Fibroblast of lung (primary cell): ENCODE results near the gene CACNA1E. TPM values are rescaled to one million over a fixed set of nuclear protein-coding genes. Genes with fewer than 3 reads are reported as not detected.

Experiments used
- DNase-seq, 2 donors: peaks; one replicate each; pipeline versions ENCODE4 v3.0.0 to v3.0.0-alpha.2; 2010; ENCODE audit warnings: low read depth in 2 of 2
- H2AFZ ChIP-seq: 2 replicates; pipeline ENCODE4 v1.5.1; 2012; ENCODE audit warnings: low read length, control low read depth, inconsistent platforms
- H3K27ac ChIP-seq: 2 replicates; pipeline ENCODE4 v1.5.1; 2011; ENCODE audit warnings: low read length, control low read depth; ENCODE audit not compliant: insufficient read depth
- H3K27me3 ChIP-seq: 2 replicates; pipeline ENCODE4 v1.5.1; 2011; ENCODE audit warnings: mild to moderate bottlenecking, low read length; ENCODE audit not compliant: control insufficient read depth, insufficient read depth
- H3K36me3 ChIP-seq: 2 replicates; pipeline ENCODE4 v1.5.1; 2011; ENCODE audit warnings: low read length; ENCODE audit not compliant: control insufficient read depth, insufficient read depth
- H3K4me1 ChIP-seq: 2 replicates; pipeline ENCODE4 v1.5.1; 2011; ENCODE audit warnings: low read length; ENCODE audit not compliant: control insufficient read depth, insufficient read depth; ENCODE audit errors: extremely low read depth
- H3K4me2 ChIP-seq: 2 replicates; pipeline ENCODE4 v1.5.1; 2011; ENCODE audit warnings: low read length, control low read depth; ENCODE audit not compliant: insufficient read depth; ENCODE audit errors: extremely low read depth
- H3K4me3 ChIP-seq, 4 experiments: fragments of 200-600 bp in 1 of 4; sonication (generic) in 1 of 4; replicated peaks in 1 of 4; 2 replicates each; pipeline ENCODE4 v1.5.1; 2011 to 2016; ENCODE audit warnings: low read length in 4 of 4, low read depth in 3 of 4, mild to moderate bottlenecking in 3 of 4, control low read depth in 2 of 4, inconsistent platforms in 1 of 4, mixed read lengths in 1 of 4; ENCODE audit not compliant: insufficient read depth in 1 of 4; ENCODE audit errors: control extremely low read depth in 1 of 4
- H3K79me2 ChIP-seq: 2 replicates; pipeline ENCODE4 v1.5.1; 2012; ENCODE audit warnings: mild to moderate bottlenecking, low read length, inconsistent platforms; ENCODE audit not compliant: control insufficient read depth, insufficient read depth
- H3K9ac ChIP-seq: 2 replicates; pipeline ENCODE4 v1.5.1; 2011; ENCODE audit warnings: mild to moderate bottlenecking, low read length, control low read depth; ENCODE audit not compliant: insufficient read depth
- H3K9me3 ChIP-seq: 2 replicates; pipeline ENCODE4 v1.5.1; 2012; ENCODE audit warnings: low read depth, low read length; ENCODE audit not compliant: control insufficient read depth, insufficient read depth
- H4K20me1 ChIP-seq: 2 replicates; pipeline ENCODE4 v1.5.1; 2011; ENCODE audit warnings: low read length; ENCODE audit not compliant: control insufficient read depth, insufficient read depth; ENCODE audit errors: extremely low read depth
- EZH2 ChIP-seq: IDR thresholded peaks from 2 replicates; pipeline ENCODE4 v1.5.1; 2012; ENCODE audit warnings: low read length, control low read depth, mild to moderate bottlenecking; ENCODE audit errors: missing control alignments
- polyA plus RNA-seq, 2 donors: library from polyadenylated mRNA; depleted of rRNA in 1 of 2; stranded (reverse) in 1 of 2; unstranded in 1 of 2; fragments of >200 nt; gene quantifications; 2 replicates each; pipeline ENCODE4 v1.2.1, GENCODE V29; 2011 to 2012; ENCODE audit warnings: missing spikeins in 1 of 2
- total RNA-seq: library from RNA; depleted of rRNA; stranded (reverse); fragments of >200 nt; gene quantifications from 2 replicates; pipeline ENCODE4 v1.2.1, GENCODE V29; 2014
- TF ChIP-seq, protein P1 (sequence below), 2 donors: IDR thresholded peaks in 1 of 2; conservative IDR thresholded peaks in 1 of 2; 1 replicate in 1 of 2; 2 replicates in 1 of 2; pipeline ENCODE4 v1.5.1; 2011 to 2012; ENCODE audit warnings: low read length in 2 of 2, control low read depth in 1 of 2, inconsistent platforms in 1 of 2, low read depth in 1 of 2, mild to moderate bottlenecking in 1 of 2

The CACNA1E gene
- total and polyA plus RNA-seq, 2 donors (not counting 1 experiment from before 2014, with no cell fraction given): 0.01 TPM; not detected in 1

DNA sequence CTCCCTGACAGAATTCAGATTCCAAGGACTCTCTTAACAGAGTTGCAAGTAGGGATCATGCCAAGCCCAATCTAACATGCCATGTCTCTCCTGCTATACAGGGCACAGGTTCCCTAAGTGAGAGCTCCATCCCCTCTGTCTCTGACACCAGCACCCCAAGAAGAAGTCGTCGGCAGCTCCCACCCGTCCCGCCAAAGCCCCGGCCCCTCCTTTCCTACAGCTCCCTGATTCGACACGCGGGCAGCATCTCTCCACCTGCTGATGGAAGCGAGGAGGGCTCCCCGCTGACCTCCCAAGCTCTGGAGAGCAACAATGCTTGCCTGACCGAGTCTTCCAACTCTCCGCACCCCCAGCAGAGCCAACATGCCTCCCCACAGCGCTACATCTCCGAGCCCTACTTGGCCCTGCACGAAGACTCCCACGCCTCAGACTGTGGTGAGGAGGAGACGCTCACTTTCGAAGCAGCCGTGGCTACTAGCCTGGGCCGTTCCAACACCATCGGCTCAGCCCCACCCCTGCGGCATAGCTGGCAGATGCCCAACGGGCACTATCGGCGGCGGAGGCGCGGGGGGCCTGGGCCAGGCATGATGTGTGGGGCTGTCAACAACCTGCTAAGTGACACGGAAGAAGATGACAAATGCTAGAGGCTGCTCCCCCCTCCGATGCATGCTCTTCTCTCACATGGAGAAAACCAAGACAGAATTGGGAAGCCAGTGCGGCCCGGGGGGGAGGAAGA is 315.0 kb downstream of the CACNA1E start:
- DNase-seq: no peak
- H3K4me3 ChIP-seq: no peak overlapping the region
- H3K27me3 ChIP-seq: no peaks in the 10 kb centered on the region
- TF ChIP-seq EZH2: no peak
- TF ChIP-seq, protein P1, sequence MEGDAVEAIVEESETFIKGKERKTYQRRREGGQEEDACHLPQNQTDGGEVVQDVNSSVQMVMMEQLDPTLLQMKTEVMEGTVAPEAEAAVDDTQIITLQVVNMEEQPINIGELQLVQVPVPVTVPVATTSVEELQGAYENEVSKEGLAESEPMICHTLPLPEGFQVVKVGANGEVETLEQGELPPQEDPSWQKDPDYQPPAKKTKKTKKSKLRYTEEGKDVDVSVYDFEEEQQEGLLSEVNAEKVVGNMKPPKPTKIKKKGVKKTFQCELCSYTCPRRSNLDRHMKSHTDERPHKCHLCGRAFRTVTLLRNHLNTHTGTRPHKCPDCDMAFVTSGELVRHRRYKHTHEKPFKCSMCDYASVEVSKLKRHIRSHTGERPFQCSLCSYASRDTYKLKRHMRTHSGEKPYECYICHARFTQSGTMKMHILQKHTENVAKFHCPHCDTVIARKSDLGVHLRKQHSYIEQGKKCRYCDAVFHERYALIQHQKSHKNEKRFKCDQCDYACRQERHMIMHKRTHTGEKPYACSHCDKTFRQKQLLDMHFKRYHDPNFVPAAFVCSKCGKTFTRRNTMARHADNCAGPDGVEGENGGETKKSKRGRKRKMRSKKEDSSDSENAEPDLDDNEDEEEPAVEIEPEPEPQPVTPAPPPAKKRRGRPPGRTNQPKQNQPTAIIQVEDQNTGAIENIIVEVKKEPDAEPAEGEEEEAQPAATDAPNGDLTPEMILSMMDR (conservative IDR thresholded peaks at IDR 0.05 in 1 of 2, IDR thresholded peaks at IDR 0.05 in 1 of 2; ENCODE audit: low read depth in 1 of 2, low read length in 2 of 2): no peak
- no peak overlapping the region for H2AFZ ChIP-seq
- H4K20me1 ChIP-seq: no peaks in the 10 kb centered on the region
- H3K9me3 ChIP-seq: no peaks in the 10 kb centered on the region
- no peak overlapping the region for H3K9ac ChIP-seq
- H3K79me2 ChIP-seq: no peaks in the 10 kb centered on the region
- H3K36me3 ChIP-seq: no peaks in the 10 kb centered on the region
- no peak overlapping the region for H3K4me2 ChIP-seq
- H3K4me1 ChIP-seq: no peaks in the 10 kb centered on the region
- H3K27ac ChIP-seq: no peak overlapping the region

DNA sequence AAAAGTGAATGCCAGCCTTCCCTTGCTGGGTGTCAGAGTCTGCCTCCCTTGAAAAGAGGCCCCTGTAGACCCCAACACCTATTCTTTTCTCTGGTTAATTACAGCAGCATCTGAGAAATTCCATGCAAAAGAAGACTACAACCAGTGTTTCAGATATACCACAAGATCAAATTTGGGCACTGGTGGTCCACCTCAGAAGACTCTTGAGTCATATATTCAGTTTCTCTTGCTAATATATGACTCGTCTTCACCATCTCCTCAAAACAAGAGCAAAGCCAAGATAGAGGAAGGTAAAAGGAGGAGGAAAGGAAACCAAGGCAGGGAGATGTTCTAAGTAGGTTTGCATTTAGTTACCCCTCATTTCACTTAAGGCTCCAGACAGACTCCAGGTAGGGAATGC is 318.3 kb downstream of the CACNA1E start:
- H3K27ac ChIP-seq: no peak overlapping the region
- H3K4me2 ChIP-seq: no peak overlapping the region
- no peaks in the 10 kb centered on the region for H3K4me1 ChIP-seq
- TF ChIP-seq, protein P1 (conservative IDR thresholded peaks at IDR 0.05 in 1 of 2, IDR thresholded peaks at IDR 0.05 in 1 of 2; ENCODE audit: low read depth in 1 of 2, low read length in 2 of 2): no peak
- no peak for TF ChIP-seq EZH2
- H3K27me3 ChIP-seq: no peaks in the 10 kb centered on the region
- H4K20me1 ChIP-seq: no peaks in the 10 kb centered on the region
- DNase-seq: no peak
- H3K4me3 ChIP-seq: no peak overlapping the region
- no peaks in the 10 kb centered on the region for H3K36me3 ChIP-seq
- no peaks in the 10 kb centered on the region for H3K9me3 ChIP-seq
- H3K79me2 ChIP-seq: no peaks in the 10 kb centered on the region
- H2AFZ ChIP-seq: no peak overlapping the region
- no peak overlapping the region for H3K9ac ChIP-seq

DNA sequence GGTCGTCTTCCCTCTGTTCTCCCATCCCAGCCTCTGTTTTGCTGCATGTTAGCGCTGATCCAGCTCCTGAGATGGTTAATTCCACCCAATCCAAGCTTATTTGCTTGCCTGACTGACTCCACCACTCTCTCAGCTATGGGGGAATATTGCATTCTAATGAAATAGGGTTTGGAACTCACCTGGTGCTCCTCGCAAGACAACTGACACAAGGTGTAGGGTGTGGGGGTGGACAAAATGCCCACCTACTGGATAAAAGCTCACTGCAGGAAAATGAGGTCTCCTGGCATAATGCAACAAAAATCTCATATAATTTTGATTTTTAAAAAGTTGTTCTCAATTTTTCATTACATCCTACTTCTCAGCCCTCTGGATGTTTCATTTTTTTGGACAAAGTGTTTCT is 319.1 kb downstream of the CACNA1E start:
- no peak overlapping the region for H2AFZ ChIP-seq
- no peak overlapping the region for H3K4me2 ChIP-seq
- H3K4me3 ChIP-seq: no peak overlapping the region
- DNase-seq: no peak
- H3K9me3 ChIP-seq: no peaks in the 10 kb centered on the region
- no peaks in the 10 kb centered on the region for H3K4me1 ChIP-seq
- H3K9ac ChIP-seq: no peak overlapping the region
- H3K36me3 ChIP-seq: no peaks in the 10 kb centered on the region
- H3K79me2 ChIP-seq: no peaks in the 10 kb centered on the region
- no peak for TF ChIP-seq EZH2
- TF ChIP-seq, protein P1 (conservative IDR thresholded peaks at IDR 0.05 in 1 of 2, IDR thresholded peaks at IDR 0.05 in 1 of 2; ENCODE audit: low read depth in 1 of 2, low read length in 2 of 2): no peak
- no peaks in the 10 kb centered on the region for H4K20me1 ChIP-seq
- no peak overlapping the region for H3K27ac ChIP-seq
- no peaks in the 10 kb centered on the region for H3K27me3 ChIP-seq
